ENCODE data around the gene TMEM63A. TPM values are rescaled to one million over a fixed set of nuclear protein-coding genes. Genes with fewer than 3 reads are reported as not detected.
"Not testable (repeated sequence)": the region's sequence is repeated elsewhere in the genome, so short reads cannot be mapped to it uniquely, and the experiment has no call there.

The TMEM63A gene
- total RNA-seq, 1 experiment from 2014 or later: 303 TPM

GRCh38 chr1:225809842-225810578 lies 72.2 kb downstream of the TMEM63A start, which contains the start of gene EPHX1:
Gene EPHX1 (plus strand): TSS chr1:225810124. CDS start chr1:225828730, 18,606 bp downstream.
- H3K4me1 Mint-ChIP-seq (ENCODE audit: low read depth, unreplicated experiment): peaks cover 16% of the 10 kb centered on the region
- DNase-seq: peak; percentile 95
- peak within 1 kb of the TSS; percentile 82 for H3K4me3 Mint-ChIP-seq (ENCODE audit: low read depth, unreplicated experiment)
- CTCF ChIA-PET: interaction anchor here (0.5 to 1.6 kb wide), 5 partner anchors 9 to 336 kb away, joined by 3 to 7 read pairs (median 3); partner anchors contain the start of gene SRP9
- peaks cover 16% of the 10 kb centered on the region for H3K36me3 Mint-ChIP-seq (ENCODE audit: insufficient read depth, unreplicated experiment)
- peak; percentile 28 for TF ChIP-seq CTCF (IDR thresholded peaks at IDR 0.05; ENCODE audit: unreplicated experiment)
- intact Hi-C loops (cut with micrococcal nuclease; ENCODE audit: unreplicated experiment): loop anchor here (2.0 kb wide), 1 partner anchor 31 kb away; no protein-coding TSS in a partner anchor
- no peaks in the 10 kb centered on the region for H3K9me3 Mint-ChIP-seq (ENCODE audit: low read depth, unreplicated experiment)
- peak within 1 kb of the TSS; percentile 67 for H3K27ac Mint-ChIP-seq (ENCODE audit: unreplicated experiment)
- H3K27me3 Mint-ChIP-seq (ENCODE audit: unreplicated experiment): no peaks in the 10 kb centered on the region
- no TSS peak for BruUV-seq (replicated peaks)

GRCh38 chr1:225808136-225808535 lies 74.0 kb downstream of the TMEM63A start:
- intact Hi-C loops (cut with micrococcal nuclease; ENCODE audit: unreplicated experiment): no loop called here
- no peak for DNase-seq
- TF ChIP-seq CTCF (IDR thresholded peaks at IDR 0.05; ENCODE audit: unreplicated experiment): no peak
- Mint-ChIP-seq H3K4me1 (ENCODE audit: low read depth, unreplicated experiment) (peaks cover 16% of the 10 kb centered on the region), H3K27ac (ENCODE audit: unreplicated experiment) (no peak overlapping the region), H3K9me3 (ENCODE audit: low read depth, unreplicated experiment) (no peaks in the 10 kb centered on the region), H3K36me3 (ENCODE audit: insufficient read depth, unreplicated experiment) (peaks cover 16% of the 10 kb centered on the region), H3K4me3 (ENCODE audit: low read depth, unreplicated experiment) (peak overlapping the region; percentile 82), H3K27me3 (ENCODE audit: unreplicated experiment) (no peaks in the 10 kb centered on the region)
- CTCF ChIA-PET: interaction anchor here (0.6 kb wide), 1 partner anchor 94 kb away, joined by 4 read pairs; no protein-coding TSS in a partner anchor
- no TSS peak for BruUV-seq (replicated peaks)

- H3K36me3 Mint-ChIP-seq (ENCODE audit: insufficient read depth, unreplicated experiment): peaks cover 16% of the 10 kb centered on the region
- peaks cover 13% of the 10 kb centered on the region for H3K4me1 Mint-ChIP-seq (ENCODE audit: low read depth, unreplicated experiment)
- H3K27ac Mint-ChIP-seq (ENCODE audit: unreplicated experiment); intact Hi-C loops (cut with micrococcal nuclease; ENCODE audit: unreplicated experiment); H3K4me3 Mint-ChIP-seq (ENCODE audit: low read depth, unreplicated experiment); BruUV-seq (replicated peaks); CTCF ChIA-PET; H3K27me3 Mint-ChIP-seq (ENCODE audit: unreplicated experiment); DNase-seq; H3K9me3 Mint-ChIP-seq (ENCODE audit: low read depth, unreplicated experiment): not testable (repeated sequence)
These were observed 75.4 kb downstream of the TMEM63A start for GRCh38 chr1:225806736-225807135.

- CTCF ChIA-PET: no interaction called here
- no TSS peak for BruUV-seq (replicated peaks)
- Mint-ChIP-seq H3K4me1 (ENCODE audit: low read depth, unreplicated experiment) (peaks cover 8% of the 10 kb centered on the region), H3K27me3 (ENCODE audit: unreplicated experiment) (no peaks in the 10 kb centered on the region), H3K36me3 (ENCODE audit: insufficient read depth, unreplicated experiment) (peaks cover 16% of the 10 kb centered on the region), H3K4me3 (ENCODE audit: low read depth, unreplicated experiment) (no peak overlapping the region), H3K9me3 (ENCODE audit: low read depth, unreplicated experiment) (no peaks in the 10 kb centered on the region), H3K27ac (ENCODE audit: unreplicated experiment) (no peak overlapping the region)
- no peak for TF ChIP-seq CTCF (IDR thresholded peaks at IDR 0.05; ENCODE audit: unreplicated experiment)
- intact Hi-C loops (cut with micrococcal nuclease; ENCODE audit: unreplicated experiment): no loop called here
- no peak for DNase-seq
These were observed 75.9 kb downstream of the TMEM63A start for GRCh38 chr1:225806249-225806648.

- H3K27me3 Mint-ChIP-seq (ENCODE audit: unreplicated experiment); H3K4me1 Mint-ChIP-seq (ENCODE audit: low read depth, unreplicated experiment); DNase-seq; H3K36me3 Mint-ChIP-seq (ENCODE audit: insufficient read depth, unreplicated experiment); H3K27ac Mint-ChIP-seq (ENCODE audit: unreplicated experiment); H3K4me3 Mint-ChIP-seq (ENCODE audit: low read depth, unreplicated experiment); BruUV-seq (replicated peaks); intact Hi-C loops (cut with micrococcal nuclease; ENCODE audit: unreplicated experiment); H3K9me3 Mint-ChIP-seq (ENCODE audit: low read depth, unreplicated experiment): not testable (repeated sequence)
- CTCF ChIA-PET: interaction anchor here (1.2 kb wide), 1 partner anchor 9 kb away, joined by 3 read pairs; the partner anchor contains the start of gene EPHX1
These were observed 81.0 kb downstream of the TMEM63A start for GRCh38 chr1:225801146-225801545.

GRCh38 chr1:225796097-225796496 lies 86.1 kb downstream of the TMEM63A start:
- intact Hi-C loops (cut with micrococcal nuclease; ENCODE audit: unreplicated experiment); H3K4me3 Mint-ChIP-seq (ENCODE audit: low read depth, unreplicated experiment); BruUV-seq (replicated peaks); H3K27ac Mint-ChIP-seq (ENCODE audit: unreplicated experiment); DNase-seq; H3K9me3 Mint-ChIP-seq (ENCODE audit: low read depth, unreplicated experiment); H3K4me1 Mint-ChIP-seq (ENCODE audit: low read depth, unreplicated experiment); H3K27me3 Mint-ChIP-seq (ENCODE audit: unreplicated experiment); CTCF ChIA-PET: not testable (repeated sequence)
- peaks cover 27% of the 10 kb centered on the region for H3K36me3 Mint-ChIP-seq (ENCODE audit: insufficient read depth, unreplicated experiment)

All from Calu3 (cell line).